ENCODE measurements around the gene PLAC1.

Gene PLAC1

DNA sequence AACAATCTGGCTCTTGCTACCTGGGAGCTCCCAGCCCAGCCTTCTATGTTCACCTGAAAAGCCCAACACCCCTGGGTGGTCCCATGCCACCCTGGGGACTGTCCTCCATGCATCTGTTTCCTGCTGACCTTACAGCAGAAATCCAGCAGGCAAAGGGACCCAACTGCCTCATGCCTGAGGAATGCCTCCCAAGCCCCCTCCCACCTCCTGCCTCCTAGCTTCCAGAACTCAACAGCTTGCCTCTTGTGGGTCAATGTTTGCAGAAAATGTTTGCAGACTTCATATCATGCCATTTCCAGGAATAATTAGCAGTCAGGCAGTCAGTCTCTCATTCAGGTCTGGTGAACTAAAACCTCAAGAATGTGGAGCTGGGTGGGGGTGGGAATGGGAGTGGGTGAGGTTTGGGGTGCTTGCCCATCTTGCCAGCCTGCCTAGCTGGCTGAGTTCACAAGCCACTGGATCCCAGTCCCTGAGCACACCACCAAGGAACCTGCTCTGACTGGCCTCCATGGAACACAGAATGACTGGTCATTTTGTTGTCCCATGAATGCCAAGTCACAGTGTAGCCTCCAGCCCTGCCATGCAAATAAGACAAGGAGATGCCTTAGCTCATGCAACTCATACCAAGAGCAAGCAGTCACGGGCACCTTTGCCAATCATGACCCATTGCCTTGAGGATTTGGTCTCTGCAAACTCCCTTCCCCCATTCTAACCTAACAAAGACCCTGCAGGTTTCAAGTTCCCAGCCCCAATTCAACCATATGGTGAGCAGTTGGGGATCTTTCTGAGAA lies 12.1 kb upstream of the PLAC1 start:
- DNase-seq (ENCODE audit: low read depth), result peak; percentile 56

- peak; percentile 68 for DNase-seq (ENCODE audit: low read depth)
These were observed 11.3 kb upstream of the PLAC1 start for GRCh38 chrX:134669378-134670098.

GRCh38 chrX:134664202-134664601 lies 5.9 kb upstream of the PLAC1 start:
- DNase-seq (ENCODE audit: low read depth), result no peak

DNA sequence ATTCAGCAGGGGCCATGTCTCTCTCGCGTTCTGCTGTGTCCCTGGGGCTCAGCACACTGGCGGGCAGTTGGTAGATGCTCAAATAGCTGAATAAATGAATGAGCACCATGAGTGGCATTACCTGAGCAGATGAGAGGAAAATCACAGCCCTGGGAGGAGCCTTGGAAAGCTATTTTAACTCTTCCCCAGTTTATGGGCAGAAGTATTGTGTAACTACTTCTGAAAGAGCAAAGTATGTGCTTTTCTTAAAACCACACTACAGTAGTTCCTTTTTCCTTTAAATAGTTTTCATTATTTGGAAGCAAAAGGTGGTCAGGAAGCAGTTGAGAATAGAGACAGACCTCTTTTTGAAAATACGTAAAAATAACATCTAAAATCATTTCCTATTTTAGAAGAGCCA lies 3.0 kb upstream of the PLAC1 start:
- no peak for DNase-seq (ENCODE audit: low read depth)

- DNase-seq (ENCODE audit: low read depth), result no peak
These were observed 2.4 kb upstream of the PLAC1 start for GRCh38 chrX:134660627-134661026.

DNA sequence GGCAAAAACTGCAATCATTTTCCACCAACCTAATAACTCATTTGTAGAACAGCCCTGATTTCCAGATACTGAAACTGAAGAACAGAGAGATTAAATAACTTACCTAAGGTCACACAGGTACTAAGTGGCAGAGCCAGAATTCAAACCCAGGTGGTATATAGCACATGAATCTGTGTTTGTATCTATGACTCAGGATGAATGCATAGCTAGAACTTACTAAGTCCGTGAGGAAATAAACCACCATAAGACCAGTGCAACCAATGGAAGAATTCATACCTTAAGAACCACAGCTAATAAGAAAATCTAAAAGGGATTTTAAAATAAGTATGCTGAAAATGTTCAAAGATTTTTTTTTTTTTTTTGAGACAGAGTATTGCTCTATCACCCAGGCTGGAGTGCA lies 1.5 kb upstream of the PLAC1 start:
- DNase-seq (ENCODE audit: low read depth), result no peak

DNA sequence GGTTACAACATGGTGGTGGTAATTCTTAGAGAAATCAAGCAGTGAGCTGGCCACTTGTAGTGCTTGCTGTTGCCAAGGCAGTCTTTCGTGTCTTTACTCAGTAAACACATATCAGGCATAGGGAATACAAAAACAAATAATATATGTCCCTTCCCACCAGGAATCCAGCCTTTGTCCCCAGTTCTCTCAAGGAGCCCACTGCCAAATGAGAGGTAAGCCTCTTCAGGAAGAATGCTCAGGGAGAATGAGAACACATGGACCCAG lies 421 bp upstream of the PLAC1 start:
- no peak for DNase-seq (ENCODE audit: low read depth)

GRCh38 chrX:134654398-134655012 lies 3.8 kb downstream of the PLAC1 start:
- no peak for DNase-seq (ENCODE audit: low read depth)

GRCh38 chrX:134653835-134654234 lies 4.4 kb downstream of the PLAC1 start:
- DNase-seq (ENCODE audit: low read depth), result no peak

GRCh38 chrX:134650701-134651100 lies 7.6 kb downstream of the PLAC1 start:
- DNase-seq (ENCODE audit: low read depth), result no peak

DNA sequence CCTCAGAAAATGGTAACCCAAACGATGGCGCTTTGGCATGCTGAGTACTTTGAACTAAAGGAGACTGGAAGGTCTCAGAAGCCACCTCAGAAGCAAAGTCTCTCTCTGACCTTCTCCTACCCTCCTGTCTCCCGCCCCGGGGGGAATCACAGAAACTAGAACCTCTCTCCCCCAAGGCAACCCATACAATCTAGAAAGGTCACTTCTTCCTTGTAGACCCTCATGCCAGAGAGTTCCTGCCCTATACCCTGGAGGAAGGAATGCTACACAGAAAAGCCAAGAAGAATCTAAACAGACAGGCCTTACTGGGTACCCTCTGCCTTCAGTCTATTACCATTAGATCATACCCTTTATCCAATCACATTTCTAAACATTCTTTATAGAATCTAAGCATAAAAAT lies 8.5 kb downstream of the PLAC1 start:
- no peak for DNase-seq (ENCODE audit: low read depth)

DNA sequence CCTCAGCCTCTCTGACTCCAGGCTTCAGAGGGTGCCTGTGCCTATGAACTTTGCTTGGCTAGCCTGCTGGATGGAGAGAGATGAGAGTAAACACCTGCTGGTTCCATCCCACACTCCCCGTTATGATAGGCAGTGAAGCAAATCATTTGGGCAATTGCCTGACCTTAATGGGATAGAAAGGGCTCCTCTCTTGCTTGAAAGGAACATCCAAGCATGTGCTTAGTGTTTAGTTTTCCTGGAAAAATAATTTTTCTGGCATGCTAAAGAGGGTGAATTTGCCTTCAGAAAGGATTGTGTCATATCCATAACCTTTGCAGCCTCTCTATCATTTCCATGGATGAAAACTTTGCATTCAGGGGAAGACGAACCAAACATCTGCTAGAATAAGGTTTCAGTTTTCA lies 10.8 kb downstream of the PLAC1 start:
- no peak for DNase-seq (ENCODE audit: low read depth)

DNA sequence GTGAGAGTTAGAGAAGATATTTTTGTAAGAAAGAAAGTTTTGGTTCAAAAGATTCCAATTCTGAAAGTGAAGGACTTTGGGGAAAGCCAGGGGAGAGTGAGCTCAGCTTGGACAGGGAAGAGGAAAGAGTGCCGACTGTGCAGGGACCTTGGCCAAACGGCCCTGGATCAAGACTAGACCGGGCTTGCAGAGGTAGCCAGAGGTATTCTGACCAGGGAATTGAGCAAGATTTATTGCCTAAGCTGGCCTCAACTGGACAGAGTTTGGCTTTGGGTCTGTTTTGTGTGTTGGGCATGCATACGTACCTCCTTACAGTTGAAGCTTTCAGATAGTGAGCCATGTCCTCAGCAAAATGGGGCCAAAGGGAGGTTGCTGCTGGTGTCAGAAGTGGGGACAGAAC lies 11.6 kb downstream of the PLAC1 start:
- no peak for DNase-seq (ENCODE audit: low read depth)

DNA sequence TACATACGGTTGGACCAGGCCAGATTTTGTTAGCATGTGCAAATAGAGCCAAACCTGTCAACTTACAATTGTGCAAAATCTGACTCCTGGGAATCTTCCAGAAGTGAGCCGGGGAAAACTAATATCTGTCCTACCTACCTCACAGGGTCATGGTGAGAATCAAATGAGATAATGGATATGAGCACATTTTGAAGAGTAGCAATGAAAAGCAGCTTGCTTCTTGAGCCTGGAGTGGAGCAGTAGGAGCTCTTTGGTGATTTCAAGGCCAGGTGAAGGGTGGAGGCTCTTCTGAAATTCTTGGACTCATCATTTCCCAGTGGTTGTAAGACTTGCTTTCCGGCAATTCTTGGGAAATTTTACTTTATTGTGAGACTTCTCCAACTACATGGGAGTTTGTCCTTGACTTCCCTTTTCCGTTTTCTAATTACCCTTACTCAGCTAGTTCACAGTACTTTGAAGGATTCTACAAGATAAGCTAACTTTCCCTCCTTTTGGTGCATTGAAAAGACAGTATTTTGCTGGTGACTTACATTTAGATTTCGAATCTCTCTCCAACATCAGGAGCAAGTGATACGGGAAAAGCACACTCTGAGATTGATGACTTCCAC lies 12.2 kb downstream of the PLAC1 start:
- DNase-seq (ENCODE audit: low read depth), result no peak

DNA sequence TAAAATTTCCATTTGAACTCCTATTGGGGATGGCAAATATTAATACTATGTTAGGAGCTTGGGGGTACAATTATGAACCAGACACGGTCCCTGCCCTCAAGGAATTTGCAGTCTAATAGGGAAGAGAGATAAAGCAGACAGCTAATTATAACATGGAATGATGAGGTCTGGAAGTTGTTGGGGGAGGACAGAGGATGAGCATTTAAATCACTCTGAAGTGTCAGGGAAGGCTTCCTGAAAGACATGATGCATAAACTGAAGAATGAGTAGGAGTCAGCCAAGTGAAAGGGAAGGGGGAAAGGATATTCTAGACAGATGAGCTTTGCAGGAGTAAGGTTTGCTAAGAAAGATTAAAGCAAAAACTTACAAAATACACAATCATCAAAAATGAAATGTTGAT lies 15.9 kb downstream of the PLAC1 start:
- no peak for DNase-seq (ENCODE audit: low read depth)

GRCh38 chrX:134641346-134641745 lies 16.9 kb downstream of the PLAC1 start:
- no peak for DNase-seq (ENCODE audit: low read depth)

GRCh38 chrX:134640914-134641313 lies 17.4 kb downstream of the PLAC1 start:
- DNase-seq (ENCODE audit: low read depth), result no peak

DNA sequence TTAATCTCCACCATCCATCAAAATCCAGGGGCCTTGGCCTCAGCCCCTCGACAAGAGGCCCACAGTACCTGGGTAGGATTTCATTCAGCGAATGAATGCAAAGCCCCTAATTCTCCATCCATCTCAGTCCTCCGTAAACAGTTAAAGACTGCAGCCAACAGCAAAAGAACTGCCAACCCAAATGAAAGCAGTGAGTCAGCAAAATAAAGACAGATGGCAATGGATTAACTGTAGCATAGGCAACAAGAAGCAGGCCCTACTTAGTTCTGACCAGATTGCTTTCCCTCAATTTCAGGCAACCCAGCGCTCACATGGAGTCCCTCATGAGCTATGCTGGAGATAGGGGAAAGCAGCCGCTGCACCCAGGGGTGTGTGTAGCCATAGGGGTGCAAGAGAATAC lies 21.4 kb downstream of the PLAC1 start:
- DNase-seq (ENCODE audit: low read depth), result peak; percentile 67

GRCh38 chrX:134634691-134635090 lies 23.6 kb downstream of the PLAC1 start:
- peak; percentile 74 for DNase-seq (ENCODE audit: low read depth)

GRCh38 chrX:134633832-134634231 lies 24.4 kb downstream of the PLAC1 start:
- no peak for DNase-seq (ENCODE audit: low read depth)

DNA sequence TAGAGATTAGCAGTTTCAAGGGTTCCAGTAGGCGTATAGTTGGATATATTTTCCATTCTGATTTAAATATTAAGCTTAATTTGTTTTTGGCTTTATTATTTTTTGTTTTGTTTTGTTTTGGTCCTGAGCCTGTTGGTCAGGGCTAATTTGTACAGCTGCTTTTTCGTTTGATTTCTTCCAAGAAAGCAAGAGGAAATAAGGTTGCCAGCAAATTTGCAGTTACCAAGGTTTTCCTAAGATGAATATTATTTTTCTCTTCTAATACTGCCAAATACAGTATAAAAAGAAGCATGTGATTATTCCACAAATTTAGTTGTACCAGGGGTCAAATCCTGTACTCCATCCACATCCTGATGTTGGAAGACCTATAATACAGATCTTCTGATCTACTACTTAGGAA lies 24.9 kb downstream of the PLAC1 start:
- DNase-seq (ENCODE audit: low read depth), result no peak

- no peak for DNase-seq (ENCODE audit: low read depth)
These were observed 25.9 kb downstream of the PLAC1 start for GRCh38 chrX:134632355-134632754.

Measured in fibroblast of the conjunctiva (primary cell).